ENCODE measurements around the gene SMAD5.
A peak's percentile ranks its signal among the peaks of the same experiment; 100 is the strongest.

The SMAD5 gene

DNA sequence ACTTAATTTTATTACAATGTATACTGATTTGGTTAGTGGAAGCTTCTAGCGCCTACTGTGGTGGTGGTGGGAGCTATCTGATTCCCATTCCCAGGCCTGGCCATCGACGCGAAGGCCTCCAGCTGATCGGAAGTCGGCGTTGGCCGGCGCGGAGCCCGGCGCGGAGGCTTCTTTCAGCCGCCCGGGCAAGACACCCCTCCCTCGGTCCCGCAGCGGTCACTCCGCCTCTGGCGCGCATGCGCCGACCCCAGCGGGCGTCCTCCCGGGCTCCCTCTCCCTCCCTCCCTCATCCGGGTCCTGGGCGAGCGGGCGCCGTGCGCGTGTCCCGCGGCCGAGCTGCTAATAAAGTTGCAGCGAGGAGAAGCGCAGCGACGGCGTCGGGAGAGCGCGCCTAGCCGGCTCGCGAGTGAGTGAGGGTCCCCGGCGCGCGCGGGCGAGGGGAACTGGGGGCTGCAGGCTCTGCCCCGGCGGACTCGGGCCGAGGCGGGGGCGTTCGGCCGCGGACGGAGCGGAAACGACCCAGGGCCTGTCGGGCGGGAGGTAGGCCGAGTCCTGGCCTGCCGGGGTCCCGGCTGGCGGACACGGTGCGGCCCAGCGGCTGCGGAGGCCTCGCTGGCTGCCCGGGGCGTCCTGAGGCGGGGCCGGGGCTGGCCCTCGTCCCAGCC is at the start of gene SMAD5:
Gene SMAD5 (plus strand): TSS at position 289 of the 665 bp plus-strand sequence. CDS start 20,916 bp downstream, outside the sequence.
- DNase-seq = peak; percentile 79 to 86

- DNase-seq = no peak
Observed at GRCh38 chr5:136084698-136085097, 47.9 kb upstream of the SMAD5 start.

- DNase-seq = no peak
Observed at GRCh38 chr5:136086783-136087566, 45.7 kb upstream of the SMAD5 start.

GRCh38 chr5:136087961-136088871 is 44.4 kb upstream of the SMAD5 start:
- DNase-seq = no peak

GRCh38 chr5:136089791-136090190 is 42.9 kb upstream of the SMAD5 start:
- no peak for DNase-seq

DNA sequence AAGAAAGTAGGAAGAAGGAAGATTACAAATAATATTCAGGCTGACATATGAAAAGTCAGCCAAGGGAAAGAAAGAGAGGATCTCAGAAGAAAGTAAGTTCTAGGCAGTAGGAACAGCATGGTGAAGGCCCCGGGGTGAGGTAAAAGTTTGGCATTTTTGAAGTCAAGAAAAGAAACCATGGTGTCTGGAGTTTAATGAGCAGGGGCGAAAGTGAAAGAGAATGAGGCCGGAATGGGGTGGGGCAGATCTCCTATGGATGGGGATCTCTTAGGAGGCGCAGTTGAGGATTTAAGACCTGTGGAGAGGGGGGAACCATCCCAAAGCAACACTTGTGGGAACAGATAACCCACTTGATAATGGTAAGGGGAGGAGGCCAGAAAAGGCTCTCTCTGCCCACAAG is 42.3 kb upstream of the SMAD5 start:
- DNase-seq = no peak

DNA sequence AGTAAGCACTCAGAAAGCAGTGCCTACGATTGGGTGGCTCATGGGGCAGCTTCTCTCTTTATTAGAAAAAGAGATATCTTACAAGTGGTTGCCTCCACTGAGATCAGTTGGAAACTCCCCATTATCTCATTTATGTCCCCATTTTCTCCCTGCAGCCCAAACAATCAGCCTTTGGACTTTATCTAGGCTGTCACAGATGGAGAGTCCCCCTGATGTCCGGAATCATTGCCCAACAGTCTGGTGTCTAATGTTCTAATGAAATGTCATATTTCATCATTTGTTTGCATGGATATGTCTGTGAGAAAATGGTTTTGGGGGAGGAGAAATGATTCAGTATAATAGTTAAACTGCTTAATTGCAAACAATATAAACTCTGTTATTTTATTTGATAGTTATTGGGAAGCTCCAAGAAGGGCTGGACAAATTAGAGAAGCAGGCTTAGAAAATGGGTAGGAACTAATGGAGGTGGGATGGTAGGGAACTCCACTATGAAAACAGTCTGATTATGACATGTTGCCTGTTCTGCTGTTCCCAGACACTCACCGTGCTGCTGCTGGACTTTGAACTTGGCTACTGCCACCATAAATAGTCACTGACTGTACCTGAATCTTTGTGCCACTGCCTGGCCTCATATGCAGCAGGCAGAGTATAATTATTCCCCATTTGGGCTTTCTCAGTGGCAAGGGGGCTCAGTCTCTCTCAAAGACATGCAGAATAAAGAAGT is 38.3 kb upstream of the SMAD5 start:
- DNase-seq = no peak

- DNase-seq = no peak
Observed at GRCh38 chr5:136094913-136095641, 37.6 kb upstream of the SMAD5 start.

GRCh38 chr5:136098176-136098575 is 34.5 kb upstream of the SMAD5 start:
- DNase-seq = no peak

- DNase-seq = no peak
Observed at GRCh38 chr5:136099870-136100269, 32.8 kb upstream of the SMAD5 start.

GRCh38 chr5:136101884-136102283 is 30.8 kb upstream of the SMAD5 start:
- no peak for DNase-seq

DNA sequence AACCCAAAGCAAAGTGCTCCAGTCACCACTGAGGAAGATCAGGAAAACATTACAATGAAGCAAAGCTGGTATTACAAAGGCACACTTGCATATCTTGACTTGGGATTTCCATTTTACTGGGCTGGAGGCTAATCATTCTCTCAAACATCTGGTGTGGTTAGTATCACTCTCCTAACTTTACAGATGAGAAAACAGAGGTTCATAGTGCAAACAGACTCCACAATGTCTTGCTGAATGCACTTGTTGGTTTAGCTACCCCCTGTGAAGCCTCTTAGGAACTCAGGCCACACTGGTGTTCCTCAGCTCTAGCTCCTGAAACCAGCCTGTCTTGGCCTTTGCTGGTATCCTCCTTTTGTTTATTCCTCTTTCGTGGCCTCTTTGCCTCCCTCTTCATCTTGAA is 29.5 kb upstream of the SMAD5 start:
- no peak for DNase-seq

GRCh38 chr5:136104306-136104965 is 28.2 kb upstream of the SMAD5 start:
- no peak for DNase-seq

DNA sequence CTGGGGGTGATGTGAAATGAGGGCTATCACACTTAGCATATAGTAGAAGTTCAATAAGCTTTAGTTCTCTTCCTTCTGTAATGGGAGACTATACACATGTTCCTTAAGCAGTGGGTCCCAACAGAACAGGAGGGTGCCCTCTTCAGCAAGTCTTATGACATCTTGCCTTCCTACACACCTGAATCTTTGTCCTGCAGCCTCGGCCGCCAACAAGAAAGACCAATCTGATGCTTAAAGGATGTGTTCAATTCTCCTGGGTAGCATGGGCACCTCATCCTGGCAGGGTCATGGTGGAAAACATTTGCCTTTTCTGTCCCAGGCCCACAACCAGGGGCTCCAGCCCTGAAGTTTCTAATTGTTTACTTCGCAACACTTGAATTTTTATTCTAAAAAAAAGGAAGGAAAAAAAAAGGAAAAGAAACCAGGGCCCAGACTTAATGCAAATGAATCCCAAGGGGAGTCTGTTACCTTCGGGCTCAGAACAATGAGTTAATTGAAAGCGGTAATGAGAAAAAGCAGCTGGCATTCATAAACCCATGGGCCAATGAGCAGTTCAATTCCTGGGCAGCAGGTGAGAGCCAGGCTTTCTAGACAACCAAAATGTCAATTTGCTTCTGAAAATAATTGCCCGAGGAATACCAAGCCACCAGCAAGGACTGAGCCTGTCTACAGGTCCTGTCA is 26.2 kb upstream of the SMAD5 start:
- no peak for DNase-seq

DNA sequence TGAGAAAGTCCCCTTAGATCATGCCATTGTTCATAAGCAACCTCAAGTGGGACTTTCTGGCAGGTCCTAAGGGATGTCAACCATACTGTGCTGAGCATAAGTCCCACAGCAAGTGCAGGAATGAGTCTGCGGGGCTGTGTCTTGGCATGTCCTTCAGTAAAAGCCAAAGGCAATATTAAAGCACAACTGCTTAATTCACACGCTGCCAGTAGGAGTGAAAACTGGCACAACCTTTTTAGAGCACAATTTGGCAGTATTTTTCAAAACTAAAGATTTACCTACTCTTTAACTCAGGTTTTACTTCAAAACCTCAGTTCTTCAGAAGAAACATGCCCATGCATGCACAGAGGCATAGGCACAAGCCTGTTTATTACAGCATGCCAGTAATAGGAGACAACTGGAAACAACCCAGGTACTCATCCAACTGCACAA is 24.4 kb upstream of the SMAD5 start:
- no peak for DNase-seq

- DNase-seq = no peak
Observed at GRCh38 chr5:136108766-136109165, 23.9 kb upstream of the SMAD5 start.

- DNase-seq = no peak
Observed at GRCh38 chr5:136109453-136110135, 23.1 kb upstream of the SMAD5 start.

- DNase-seq = no peak
Observed at GRCh38 chr5:136113606-136114005, 19.0 kb upstream of the SMAD5 start.

DNA sequence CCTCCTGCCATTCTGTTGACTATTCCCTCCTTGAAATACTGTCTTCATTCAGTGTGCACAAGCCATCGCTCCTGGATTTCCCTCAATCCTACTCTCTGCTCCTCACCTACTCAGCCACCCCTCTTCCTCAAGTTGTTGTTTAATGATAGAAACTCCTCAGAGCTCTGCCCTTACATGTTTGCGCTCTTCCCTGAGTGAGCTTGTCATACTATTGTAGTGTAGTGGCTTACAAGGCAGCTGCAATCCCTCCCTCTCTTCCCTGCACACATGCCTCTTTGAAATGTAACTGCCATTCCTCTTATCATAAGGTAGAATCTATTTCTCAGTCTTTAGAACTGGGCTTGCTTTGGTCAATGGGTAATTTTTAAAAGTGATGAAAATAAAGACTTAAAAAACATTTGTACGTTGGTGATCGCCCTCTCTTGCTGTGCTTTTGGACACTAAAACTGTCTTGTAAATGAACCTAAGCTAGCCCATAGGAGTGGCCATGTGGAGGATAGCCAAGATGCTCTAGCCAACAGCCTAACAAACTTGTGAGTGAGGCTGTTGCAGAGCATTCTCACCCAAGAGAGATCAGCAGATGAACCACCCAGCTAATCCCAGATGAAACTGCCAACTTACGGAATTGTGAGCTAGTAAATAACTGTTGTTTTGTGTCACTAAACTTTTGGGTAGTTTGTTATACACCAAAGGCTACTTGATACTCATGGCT is 18.1 kb upstream of the SMAD5 start:
- no peak for DNase-seq

All from activated T-cell treated with anti-CD3 and anti-CD28 coated beads, Interleukin-2, amount 50 U/mL, for 48 hours (primary cell).